HG03521 (cell line): Measurements from ENCODE around the gene ZNF513.

Source experiments
- ATAC-seq: cut with Tn5 transposase; IDR thresholded peaks from one replicate; pipeline ENCODE4 v1.9.1; 2021; ENCODE audit warnings: mild to moderate bottlenecking, moderate library complexity; ENCODE audit not compliant: unreplicated experiment

ZNF513 gene

DNA sequence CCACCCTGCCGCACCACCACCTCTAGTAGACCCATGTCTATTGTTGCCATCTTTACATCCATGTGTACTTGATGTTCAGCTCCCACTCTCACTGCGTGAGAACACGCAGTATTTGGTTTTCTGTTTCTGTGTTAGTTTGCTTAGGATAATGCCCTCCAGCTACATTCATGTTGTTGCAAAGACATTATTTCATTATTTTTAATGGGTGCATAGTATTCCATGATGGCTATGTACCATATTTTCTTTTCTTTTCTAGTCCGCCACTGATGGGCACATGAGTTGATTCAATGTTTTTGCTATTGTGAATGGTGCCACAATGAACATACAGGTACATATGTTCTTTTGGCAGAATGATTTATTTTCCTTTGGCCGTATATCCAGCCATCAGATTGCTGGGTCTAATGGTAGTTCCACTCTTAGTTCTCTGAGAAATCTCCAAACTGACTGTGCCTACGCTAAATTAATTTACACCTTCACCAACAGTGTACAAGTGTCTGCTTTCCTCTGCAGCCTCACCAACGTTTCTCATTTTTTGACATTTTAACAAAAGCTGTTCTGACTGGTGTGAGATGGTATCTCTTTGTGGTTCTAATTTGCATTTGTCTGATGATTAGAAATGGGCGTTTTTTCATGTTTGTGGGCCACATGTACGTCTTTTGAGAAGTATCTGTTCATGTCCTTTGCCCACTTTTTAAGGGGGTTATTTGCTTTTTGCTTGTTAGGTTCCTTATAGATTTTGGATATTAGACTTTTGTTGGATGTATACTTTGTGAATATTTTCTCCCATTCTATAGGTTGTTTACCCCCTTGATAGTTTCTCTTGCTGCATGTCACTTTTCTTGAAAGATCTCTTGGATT, 10.5 kb upstream of the ZNF513 start:
- no peak for ATAC-seq

GRCh38 chr2:27381577-27382181, 1.1 kb upstream of the ZNF513 start:
- ATAC-seq = no peak

- ATAC-seq = no peak
Observed at GRCh38 chr2:27379836-27380625, 503 bp downstream of the ZNF513 start.

DNA sequence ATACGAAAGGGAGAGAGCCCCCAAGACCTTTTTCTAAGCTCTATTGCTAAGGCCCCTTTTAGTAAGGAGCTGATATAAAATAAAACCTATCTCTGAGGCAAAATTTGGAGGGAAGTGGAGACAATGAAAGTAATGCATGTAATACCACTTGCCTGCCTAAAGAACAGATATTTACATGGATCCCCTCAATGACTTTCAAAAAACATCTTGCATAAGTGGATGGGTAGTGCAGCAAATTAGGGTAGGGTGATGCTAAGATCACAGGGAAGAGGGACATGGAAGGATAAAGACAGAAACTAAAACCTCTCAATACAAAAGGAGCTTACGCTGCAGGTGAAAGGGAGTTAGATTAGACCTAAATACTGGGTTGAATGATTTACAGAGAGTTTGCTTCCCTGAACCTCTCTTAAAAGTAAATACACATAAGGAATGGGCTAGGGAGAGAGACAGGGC, 1.1 kb downstream of the ZNF513 start:
- no peak for ATAC-seq

- ATAC-seq = no peak
Observed at GRCh38 chr2:27378809-27379290, 1.7 kb downstream of the ZNF513 start.

DNA sequence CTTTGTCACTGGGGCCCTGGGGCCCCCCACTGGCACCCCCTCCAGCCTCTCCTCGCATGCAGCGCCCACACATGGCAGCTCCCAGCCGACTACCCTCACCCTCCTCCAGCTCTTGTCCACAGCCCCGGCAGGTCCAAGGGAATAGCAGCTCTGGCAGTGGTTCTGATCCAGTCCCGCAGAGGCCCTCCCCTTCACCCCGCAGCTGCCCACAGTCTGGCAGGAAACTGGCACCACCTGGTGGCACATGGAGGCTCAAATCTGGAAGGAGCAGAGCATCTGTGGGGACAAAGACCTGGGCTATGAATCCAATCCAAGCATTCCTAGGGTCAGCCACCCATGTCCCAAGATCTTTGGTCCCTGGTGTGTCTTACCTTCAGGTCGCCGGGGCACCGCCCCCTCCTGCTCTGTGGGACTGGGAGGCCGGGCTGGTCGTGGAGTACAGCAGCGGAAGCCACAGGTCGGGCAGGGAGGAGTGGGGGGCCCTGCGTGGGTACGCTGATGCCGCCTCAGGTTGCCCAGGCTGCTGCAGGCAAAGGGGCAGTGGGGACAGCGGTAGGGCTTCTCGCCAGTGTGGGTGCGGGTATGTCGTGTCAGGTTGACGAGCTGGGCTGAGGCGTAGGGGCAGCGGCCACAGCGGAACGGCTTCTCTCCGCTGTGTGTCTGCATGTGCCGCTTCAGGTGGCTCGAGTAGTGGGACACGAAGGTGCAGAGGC, 2.3 kb downstream of the ZNF513 start:
- ATAC-seq = no peak

DNA sequence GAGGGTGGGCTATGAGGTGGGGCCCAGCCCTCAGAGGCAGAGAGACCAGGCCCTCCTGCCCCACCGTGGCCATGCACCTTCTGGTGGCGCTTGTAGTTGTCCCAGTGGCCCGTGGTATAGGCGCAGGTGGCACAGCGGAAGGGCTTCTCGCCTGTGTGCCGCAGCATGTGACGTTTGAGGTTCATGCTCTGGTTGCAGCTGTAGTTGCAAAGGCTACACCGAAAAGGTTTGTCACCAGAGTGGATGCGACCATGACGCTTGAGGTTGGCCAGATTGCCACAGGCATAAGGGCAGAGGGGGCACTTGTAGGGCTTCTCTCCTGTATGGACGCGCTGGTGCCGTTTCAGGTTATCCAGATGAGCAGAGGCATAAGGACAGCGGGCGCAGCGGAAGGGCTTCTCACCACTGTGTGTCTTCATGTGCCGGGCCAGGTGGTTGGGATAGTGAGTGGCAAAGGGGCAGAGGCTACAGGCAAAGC, 2.9 kb downstream of the ZNF513 start:
- no peak for ATAC-seq

- no peak for ATAC-seq
Observed at GRCh38 chr2:27376866-27377617, 3.5 kb downstream of the ZNF513 start.

GRCh38 chr2:27376151-27376865, 4.2 kb downstream of the ZNF513 start:
- ATAC-seq = no peak

GRCh38 chr2:27375513-27376099, 4.9 kb downstream of the ZNF513 start:
- no peak for ATAC-seq

GRCh38 chr2:27373567-27373966, 7.0 kb downstream of the ZNF513 start:
- ATAC-seq = no peak

DNA sequence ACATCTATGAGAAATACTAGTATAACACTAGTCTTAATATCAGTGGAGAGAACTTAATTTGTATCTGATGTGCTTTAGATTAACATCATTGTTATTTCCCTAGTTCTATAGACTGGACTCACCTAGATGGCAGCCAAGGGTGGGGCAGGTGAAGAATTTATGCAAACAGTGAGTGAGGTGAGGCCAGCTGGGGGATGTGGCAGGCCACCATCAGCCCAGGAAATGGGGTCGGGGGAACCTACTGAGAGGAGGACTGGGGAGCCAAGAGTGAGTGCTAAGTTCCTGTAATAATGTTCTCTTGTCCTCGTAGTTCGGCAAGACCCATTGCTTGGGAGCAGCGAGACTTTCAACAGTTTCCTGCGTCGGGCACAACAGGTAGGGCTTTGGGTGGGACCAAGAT, 7.6 kb downstream of the ZNF513 start:
- no peak for ATAC-seq

DNA sequence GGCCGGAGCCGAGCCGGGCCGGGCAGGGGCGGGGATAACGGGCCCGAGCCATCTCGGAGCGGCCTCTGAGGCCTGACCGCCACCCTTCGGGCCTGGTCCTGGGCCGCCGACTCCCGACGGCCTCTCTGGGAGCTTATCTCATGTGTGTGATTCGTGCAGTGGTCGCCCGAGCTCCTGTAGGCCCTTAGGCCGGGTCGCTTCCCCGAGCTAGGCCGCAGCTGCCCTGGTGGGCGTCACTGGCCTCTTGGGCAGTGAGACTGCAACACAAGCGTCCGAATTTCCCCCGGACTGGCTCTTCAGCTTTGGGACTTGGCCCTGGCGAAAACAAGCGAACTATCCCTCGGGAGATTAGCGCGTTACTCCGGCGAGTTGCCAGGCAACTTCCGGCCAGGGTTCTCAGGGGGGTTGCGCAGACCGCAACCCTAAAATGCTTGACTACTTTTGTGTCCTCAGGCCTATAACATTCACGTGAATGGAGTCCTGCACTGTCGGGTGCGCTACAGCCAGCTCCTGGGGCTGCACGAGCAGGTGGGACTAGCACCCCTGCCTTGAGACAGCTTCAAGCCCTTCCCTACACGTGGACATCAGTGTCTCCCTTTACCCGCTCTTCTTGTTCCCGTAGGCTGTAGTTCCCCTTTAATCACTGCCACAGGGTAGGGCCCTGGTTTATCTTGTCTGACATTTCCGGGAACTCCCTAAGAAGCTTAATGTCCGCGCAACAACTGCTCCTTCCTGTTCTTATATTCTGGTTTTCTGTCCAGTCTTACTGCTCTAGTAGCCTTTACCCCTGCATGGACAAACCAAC, 9.5 kb downstream of the ZNF513 start:
- peak; percentile 13 for ATAC-seq

DNA sequence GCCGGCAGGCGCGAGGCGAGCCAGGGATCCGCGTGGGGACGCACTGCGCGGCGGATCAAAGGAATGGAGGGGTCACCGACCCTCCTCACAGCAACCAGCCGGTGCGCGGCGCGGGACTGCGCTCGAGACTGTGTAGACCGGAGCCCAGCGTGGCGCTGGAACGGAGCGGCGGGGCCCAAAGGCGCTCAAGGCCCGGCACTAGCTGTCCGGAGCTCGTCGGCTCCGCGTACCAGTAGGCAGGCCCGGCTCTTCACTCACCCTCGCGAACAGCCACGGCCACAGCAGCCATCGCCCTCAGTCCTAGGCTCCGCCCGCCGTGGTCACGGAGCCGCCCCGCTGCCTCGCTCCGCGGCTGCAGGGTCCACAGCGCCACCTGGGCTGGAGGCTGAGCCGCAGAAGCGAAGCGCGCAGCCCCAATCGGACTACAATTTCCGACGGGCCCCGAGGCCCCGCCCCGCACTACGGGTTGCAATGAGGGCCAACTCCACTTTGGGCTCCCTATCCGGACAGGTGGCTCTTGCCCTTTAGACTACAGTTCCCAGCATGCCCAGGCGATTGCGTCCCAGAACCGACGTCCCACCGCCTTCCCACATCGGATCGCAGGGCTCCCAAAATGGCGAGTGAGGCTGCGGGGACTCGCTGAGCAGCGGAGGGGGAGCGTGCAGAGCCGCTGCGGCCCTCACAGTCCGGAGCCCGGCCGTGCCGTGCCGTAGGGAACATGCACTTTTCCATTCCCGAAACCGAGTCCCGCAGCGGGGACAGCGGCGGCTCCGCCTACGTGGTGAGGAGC, 10.3 kb downstream of the ZNF513 start, which contains the start of the genes EIF2B4 and SNX17:
EIF2B4 (minus strand) TSS at position 313 of the 790 bp plus-strand sequence; CDS start at position 289, 24 bp downstream.
SNX17 (plus strand) TSS at position 591 of the 790 bp plus-strand sequence; CDS start at position 719, 128 bp downstream.
- ATAC-seq = peak; percentile 90

DNA sequence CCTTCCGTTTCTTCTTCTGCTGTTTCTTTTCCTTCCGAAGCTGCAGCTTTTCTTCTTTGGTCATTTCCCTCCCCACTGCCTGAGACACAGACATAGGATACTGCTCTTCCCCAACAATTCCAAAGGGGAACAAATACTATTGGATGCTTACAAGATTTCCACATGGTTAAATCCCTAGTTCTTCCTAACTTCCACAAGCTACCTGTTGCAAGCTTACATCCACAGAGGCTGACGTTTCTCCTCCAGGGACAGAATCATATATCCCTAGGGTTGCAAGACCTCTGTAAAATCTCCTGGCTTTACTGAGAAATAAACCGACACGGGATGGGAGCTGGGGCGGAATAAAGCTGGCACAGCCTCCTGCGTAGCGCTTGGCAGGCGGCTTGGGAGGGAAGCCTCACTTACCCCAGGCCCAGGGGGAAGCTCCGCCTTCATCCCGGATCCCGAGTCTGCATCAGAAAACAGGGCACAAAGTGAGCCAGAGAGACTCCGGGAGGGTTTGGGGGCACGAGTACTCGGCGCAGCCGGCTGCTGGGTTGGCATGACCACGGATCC, 11.0 kb downstream of the ZNF513 start:
- ATAC-seq = no peak

GRCh38 chr2:27363933-27364332, 16.6 kb downstream of the ZNF513 start:
- no peak for ATAC-seq
